B cell (primary cell): Measurements from ENCODE around the gene CHFR.

Experiments used
- CTCF ChIP-seq: fragments of 200-600 bp; IDR thresholded peaks from one replicate; pipeline ENCODE4 v1.8.0; 2022; ENCODE audit warnings: antibody characterized with exemption, mild to moderate bottlenecking
- EZH2 ChIP-seq: IDR thresholded peaks from 2 replicates; pipeline ENCODE4 v1.6.1; 2012; ENCODE audit warnings: borderline replicate concordance, low read depth, mild to moderate bottlenecking, moderate library complexity, low read length; ENCODE audit not compliant: insufficient read depth, poor library complexity, severe bottlenecking

GRCh38 chr12:132851465-132851864, 35.9 kb downstream of the CHFR start:
- TF ChIP-seq CTCF: no peak
- no peak for TF ChIP-seq EZH2
